H54 (cell line): ENCODE measurements around the gene SEL1L3.

ENCODE experiments used
- DNase-seq: peaks from one replicate; pipeline ENCODE4 v3.0.0; 2011; ENCODE audit warnings: low spot score, mixed read lengths; ENCODE audit not compliant: insufficient read length
- FAIRE-seq: peaks from 3 replicates; lab custom pipeline; 2011; peaks lifted over from hg19 to GRCh38; lab: Jason Lieb, UNC
- POLR2A ChIP-seq: IDR thresholded peaks from 2 replicates; pipeline ENCODE4 v1.6.1; 2011; ENCODE audit warnings: low read depth, mild to moderate bottlenecking, low read length

The SEL1L3 gene

GRCh38 chr4:25760048-25760447, 102.7 kb downstream of the SEL1L3 start:
- no peak for TF ChIP-seq POLR2A
- FAIRE-seq (no peak), DNase-seq (no peak)

DNA sequence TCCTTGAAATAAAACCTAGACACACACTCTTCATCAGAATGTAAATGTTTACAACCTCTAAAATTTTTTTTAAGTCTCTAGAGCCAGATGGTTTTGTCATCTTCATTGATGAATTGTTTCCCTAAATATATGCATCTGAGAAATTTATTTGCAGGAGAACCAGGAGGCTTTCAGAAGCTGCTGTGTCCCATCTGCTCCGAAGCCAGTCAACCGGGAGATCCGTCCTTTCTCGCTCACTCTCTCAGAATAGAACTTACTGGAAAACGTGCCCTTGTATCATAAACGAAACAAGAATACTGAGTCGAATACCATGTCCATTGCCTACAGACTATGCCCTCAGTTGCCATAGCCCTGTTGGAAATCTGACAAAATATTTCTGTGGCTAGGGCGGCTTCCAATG, 103.7 kb downstream of the SEL1L3 start:
- DNase-seq (no peak), FAIRE-seq (no peak)
- no peak for TF ChIP-seq POLR2A

DNA sequence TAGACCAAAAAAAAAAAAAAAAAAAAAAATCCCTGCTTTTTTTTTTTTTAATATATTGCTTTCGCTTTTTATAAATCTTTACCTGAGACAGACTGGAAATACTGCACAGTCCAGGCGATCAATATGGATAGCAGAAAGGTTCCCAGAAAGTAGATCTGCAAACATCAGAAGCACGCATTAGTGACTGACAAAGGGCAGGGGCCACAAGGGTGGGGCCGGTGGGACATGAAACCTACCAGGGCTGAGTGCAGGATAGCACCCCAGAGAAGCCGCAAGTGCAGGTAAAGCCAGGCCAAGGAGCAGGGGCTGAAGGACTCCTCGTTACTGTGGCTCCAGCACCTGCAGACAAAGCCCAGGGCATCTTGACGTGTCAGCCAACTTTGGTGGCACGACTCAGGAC, 105.3 kb downstream of the SEL1L3 start:
- no peak for TF ChIP-seq POLR2A
- DNase-seq, result no peak
- no peak for FAIRE-seq

GRCh38 chr4:25756503-25756902, 106.3 kb downstream of the SEL1L3 start:
- no peak for FAIRE-seq

GRCh38 chr4:25755911-25756310, 106.9 kb downstream of the SEL1L3 start:
- FAIRE-seq, result no peak

More at GRCh38 chr4:25756503-25756902, 106.3 kb downstream of the SEL1L3 start:
- no peak for TF ChIP-seq POLR2A
- DNase-seq, result no peak

DNA sequence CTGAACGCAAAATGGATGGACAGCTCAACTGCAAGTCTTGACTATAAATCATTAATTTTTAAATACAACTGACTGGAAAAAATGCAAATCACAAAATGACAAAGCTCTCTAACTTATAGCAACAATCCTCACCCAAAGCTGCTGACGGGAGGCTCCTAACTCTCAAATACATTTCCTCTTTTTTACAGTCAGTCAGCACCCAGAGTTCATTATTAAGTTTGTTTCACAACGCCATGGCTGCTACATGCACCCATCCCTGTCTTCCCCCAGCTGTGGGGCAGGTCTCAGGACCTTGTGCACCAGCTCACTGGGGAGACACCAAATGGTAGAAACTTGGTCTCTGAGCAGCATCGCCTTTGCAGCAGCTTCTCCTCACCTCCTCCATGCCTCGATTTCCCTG, 109.5 kb downstream of the SEL1L3 start:
- TF ChIP-seq POLR2A, result no peak
- FAIRE-seq (no peak), DNase-seq (no peak)

More at GRCh38 chr4:25755911-25756310, 106.9 kb downstream of the SEL1L3 start:
- no peak for TF ChIP-seq POLR2A
- DNase-seq, result no peak

GRCh38 chr4:25750874-25751273, 111.9 kb downstream of the SEL1L3 start:
- DNase-seq (no peak), FAIRE-seq (no peak)
- no peak for TF ChIP-seq POLR2A

DNA sequence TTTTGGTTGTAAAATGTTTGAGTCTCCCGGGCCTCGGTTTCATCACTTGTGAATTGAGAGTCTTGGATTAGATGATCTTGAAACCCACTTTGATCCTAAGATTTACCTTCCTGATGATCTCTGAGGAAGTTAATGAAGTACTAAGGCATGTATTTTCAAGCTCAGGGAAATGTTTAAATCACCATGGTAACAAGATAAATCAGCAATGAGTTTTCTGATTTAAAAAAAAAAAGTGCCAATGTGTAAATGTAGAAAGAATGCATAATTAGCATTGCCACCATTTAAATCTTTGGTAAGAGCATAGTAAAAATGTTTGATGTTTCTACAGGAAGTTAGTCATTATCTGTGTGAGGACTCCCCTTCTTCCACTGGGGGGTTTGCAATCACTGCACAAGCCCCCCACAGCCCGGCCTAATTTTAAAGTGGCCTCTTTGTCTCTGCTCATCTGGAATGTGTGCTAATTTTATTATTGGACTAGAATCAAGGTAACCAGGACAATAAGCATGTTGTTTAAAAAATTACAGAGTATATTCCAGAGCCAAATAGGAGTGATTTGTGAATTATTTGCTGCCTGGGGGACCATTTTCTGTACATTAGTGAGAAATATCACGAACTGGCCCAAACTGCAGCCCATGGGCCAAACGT, 113.5 kb downstream of the SEL1L3 start:
- DNase-seq (no peak), FAIRE-seq (no peak)
- TF ChIP-seq POLR2A, result no peak

DNA sequence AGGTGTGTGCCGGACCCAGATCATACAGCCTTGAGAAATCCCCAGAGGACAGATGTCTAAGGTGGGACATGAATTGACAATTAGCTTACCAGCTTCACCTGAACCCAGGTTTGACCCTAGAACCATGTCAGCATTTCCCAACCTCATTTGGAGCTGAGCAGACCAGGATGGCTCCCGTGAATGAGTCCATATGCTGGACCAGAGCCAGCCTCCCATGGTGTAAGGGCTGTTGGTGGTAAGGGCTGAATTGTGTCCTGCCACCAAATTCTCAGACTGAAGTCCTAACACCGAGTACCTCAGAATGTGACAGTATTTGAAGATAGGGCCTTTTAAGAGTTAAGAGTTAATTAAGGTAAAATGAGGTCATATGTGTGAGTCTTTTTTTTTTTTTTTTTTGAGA, 118.8 kb downstream of the SEL1L3 start:
- FAIRE-seq, result no peak
- TF ChIP-seq POLR2A, result no peak
- no peak for DNase-seq

- no peak for DNase-seq
- no peak for FAIRE-seq
- no peak for TF ChIP-seq POLR2A
Observed at GRCh38 chr4:25729564-25729963, 133.2 kb downstream of the SEL1L3 start.

GRCh38 chr4:25728886-25729285, 133.9 kb downstream of the SEL1L3 start:
- TF ChIP-seq POLR2A, result no peak
- no peak for DNase-seq
- no peak for FAIRE-seq

GRCh38 chr4:25727711-25728493, 134.9 kb downstream of the SEL1L3 start:
- DNase-seq, result no peak
- no peak for FAIRE-seq
- no peak for TF ChIP-seq POLR2A

GRCh38 chr4:25725870-25726269, 136.9 kb downstream of the SEL1L3 start:
- FAIRE-seq (no peak), DNase-seq (no peak)
- TF ChIP-seq POLR2A, result no peak

DNA sequence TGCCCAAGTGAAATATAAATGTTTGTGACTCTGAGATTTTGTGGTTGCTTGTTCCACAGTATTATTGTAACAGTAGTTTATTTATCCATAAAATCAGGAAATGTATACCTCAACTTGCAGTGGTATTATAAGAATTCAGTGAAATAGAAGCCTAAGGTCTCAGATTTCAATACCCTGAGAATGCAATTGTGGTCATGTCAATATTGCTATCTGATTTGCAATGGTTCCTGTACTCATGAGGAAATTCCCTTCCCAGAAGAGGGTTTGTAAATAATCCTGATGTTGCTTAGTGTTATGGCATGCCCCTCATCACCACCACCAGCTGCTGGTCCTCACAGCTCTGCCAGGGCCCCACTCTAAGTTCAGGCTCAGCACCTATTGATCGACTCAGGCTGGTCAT, 139.4 kb downstream of the SEL1L3 start:
- DNase-seq, result no peak
- no peak for TF ChIP-seq POLR2A
- no peak for FAIRE-seq

DNA sequence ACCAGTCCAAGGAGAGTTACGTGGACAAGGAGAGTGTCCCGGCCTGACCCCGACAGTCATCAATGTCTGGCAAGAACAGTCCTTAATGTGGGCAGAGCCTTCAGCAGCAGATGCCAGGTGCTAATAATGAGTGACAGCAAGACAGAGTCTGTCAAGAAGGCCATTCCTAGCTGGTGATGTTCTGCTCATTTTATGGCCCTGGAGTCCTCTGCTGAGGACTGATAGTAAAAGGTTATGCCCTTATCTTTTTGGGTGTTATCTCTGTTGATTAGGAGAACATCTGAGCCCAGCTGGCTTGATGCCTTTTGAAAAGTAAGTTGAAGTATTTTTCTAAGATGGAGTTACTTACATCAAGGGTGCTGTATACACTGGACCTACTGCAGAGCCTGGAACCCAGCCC, 139.8 kb downstream of the SEL1L3 start:
- DNase-seq (no peak), FAIRE-seq (no peak)
- TF ChIP-seq POLR2A, result no peak
